RPMI7951 (cell line): ENCODE measurements around the gene TNRC6C. TPM values are rescaled to one million over a fixed set of nuclear protein-coding genes. Genes with fewer than 3 reads are reported as not detected.
"Not testable (repeated sequence)": the region's sequence is repeated elsewhere in the genome, so short reads cannot be mapped to it uniquely, and the experiment has no call there.

Experiments used
- DNase-seq: peaks from one replicate; pipeline ENCODE4 v3.0.0-alpha.2; 2012; ENCODE audit warnings: low read depth
- total RNA-seq: library from RNA; depleted of rRNA; stranded (reverse); fragments of >200 nt; shearing (Covaris generic); gene quantifications from 2 replicates; pipeline ENCODE4 v1.2.3, GENCODE V29; 2014

Gene TNRC6C
- total RNA-seq, 1 experiment from 2014 or later, result 4.0 TPM

GRCh38 chr17:77930780-77931768, 27.4 kb upstream of the TNRC6C start:
- DNase-seq, result no peak

- DNase-seq, result no peak
These were observed 24.6 kb upstream of the TNRC6C start for GRCh38 chr17:77933777-77934398.

- no peak for DNase-seq
These were observed 23.4 kb upstream of the TNRC6C start for GRCh38 chr17:77935121-77935571.

- DNase-seq, result not testable (repeated sequence)
These were observed 22.8 kb upstream of the TNRC6C start for GRCh38 chr17:77935744-77936143.

GRCh38 chr17:77936881-77937280, 21.6 kb upstream of the TNRC6C start:
- DNase-seq, result no peak

GRCh38 chr17:77941004-77941403, 17.5 kb upstream of the TNRC6C start:
- DNase-seq, result no peak

- peak; percentile 20 for DNase-seq
These were observed 16.2 kb upstream of the TNRC6C start for GRCh38 chr17:77942112-77942988.

- DNase-seq, result no peak
These were observed 14.5 kb upstream of the TNRC6C start for GRCh38 chr17:77943971-77944370.

- DNase-seq, result no peak
These were observed 13.9 kb upstream of the TNRC6C start for GRCh38 chr17:77944390-77945222.

GRCh38 chr17:77946900-77947645, 11.4 kb upstream of the TNRC6C start:
- DNase-seq, result no peak

GRCh38 chr17:77948690-77949114, 9.8 kb upstream of the TNRC6C start:
- peak; percentile 43 for DNase-seq

- DNase-seq, result no peak
These were observed 7.4 kb upstream of the TNRC6C start for GRCh38 chr17:77951123-77951522.

GRCh38 chr17:77952368-77952767, 6.1 kb upstream of the TNRC6C start:
- no peak for DNase-seq

- peak; percentile 31 for DNase-seq
These were observed 1.2 kb upstream of the TNRC6C start for GRCh38 chr17:77957235-77957856.

GRCh38 chr17:77958716-77959125, 218 bp downstream of the TNRC6C start:
- DNase-seq, result no peak

- no peak for DNase-seq
These were observed 823 bp downstream of the TNRC6C start for GRCh38 chr17:77959126-77959925.

GRCh38 chr17:77959926-77960521, 1.5 kb downstream of the TNRC6C start:
- no peak for DNase-seq

- no peak for DNase-seq
These were observed 3.2 kb downstream of the TNRC6C start for GRCh38 chr17:77961741-77962140.
